HepG2 (cell line): ENCODE measurements around the gene CCDC83. TPM values are rescaled to one million over a fixed set of nuclear protein-coding genes. Genes with fewer than 3 reads are reported as not detected.
A peak's percentile ranks its signal among the peaks of the same experiment; 100 is the strongest.

Experiments
- ATRX ChIP-seq: sonication (generic); formaldehyde crosslinking; IDR thresholded peaks from 2 replicates; pipeline ENCODE4 v1.4.0; 2020; ENCODE audit warnings: missing genetic modification reagents, borderline replicate concordance
- BHLHE40 ChIP-seq: IDR thresholded peaks from 2 replicates; pipeline ENCODE4 v1.6.1; 2011; ENCODE audit warnings: low read length, improper control_type of control experiment
- CCAR2 ChIP-seq: fragments of 200-400 bp; formaldehyde crosslinking; optimal IDR thresholded peaks from 2 replicates; pipeline ENCODE3; 2018; ENCODE audit warnings: low read depth, mild to moderate bottlenecking, low read length, moderate library complexity
- CSRNP2 ChIP-seq: sonication (generic); formaldehyde crosslinking; conservative IDR thresholded peaks from 2 replicates; pipeline ENCODE4 v1.8.0; 2022; ENCODE audit warnings: low read depth, missing genetic modification reagents
- DPF2 ChIP-seq: sonication (generic); formaldehyde crosslinking; IDR thresholded peaks from 2 replicates; pipeline ENCODE4 v1.4.0; 2020; ENCODE audit warnings: mild to moderate bottlenecking, low read depth, missing genetic modification reagents, borderline replicate concordance
- EEA1 ChIP-seq: sonication (generic); formaldehyde crosslinking; IDR thresholded peaks from 2 replicates; pipeline ENCODE4 v1.5.1; 2020; ENCODE audit warnings: mild to moderate bottlenecking, missing genetic modification reagents, borderline replicate concordance
- ELF3 ChIP-seq: IDR thresholded peaks from 2 replicates; pipeline ENCODE4 v1.6.1; 2016; ENCODE audit warnings: missing genetic modification reagents, missing compliant biosample characterization
- GATA4 ChIP-seq: sonication (generic); IDR thresholded peaks from 2 replicates; pipeline ENCODE4 v1.6.1; 2016; ENCODE audit warnings: antibody characterized with exemption, low read depth, borderline replicate concordance
- MLXIP ChIP-seq: sonication (generic); formaldehyde crosslinking; IDR thresholded peaks from 2 replicates; pipeline ENCODE4 v1.9.0; 2021; ENCODE audit warnings: missing genetic modification reagents, borderline replicate concordance
- NAIF1 ChIP-seq: sonication (generic); formaldehyde crosslinking; IDR thresholded peaks from 2 replicates; pipeline ENCODE4 v1.5.0; 2020; ENCODE audit warnings: mild to moderate bottlenecking, missing genetic modification reagents, borderline replicate concordance
- NCOR1 ChIP-seq: fragments of 200-600 bp; sonication (generic); IDR thresholded peaks from 2 replicates; pipeline ENCODE4 v1.7.0; 2017; ENCODE audit warnings: antibody characterized with exemption, low read length, borderline replicate concordance
- NFATC3 ChIP-seq: sonication (generic); formaldehyde crosslinking; IDR thresholded peaks from 2 replicates; pipeline ENCODE4 v1.5.1; 2020; ENCODE audit warnings: mild to moderate bottlenecking, missing genetic modification reagents
- NKX3-1 ChIP-seq: sonication (generic); formaldehyde crosslinking; IDR thresholded peaks from 2 replicates; pipeline ENCODE4 v1.5.0; 2020; ENCODE audit warnings: missing genetic modification reagents
- NR1H2 ChIP-seq: sonication (generic); formaldehyde crosslinking; IDR thresholded peaks from 2 replicates; pipeline ENCODE4 v1.8.1; 2022; ENCODE audit warnings: low read depth, missing genetic modification reagents, borderline replicate concordance
- PLRG1 ChIP-seq: fragments of 450-650 bp; conservative IDR thresholded peaks from 2 replicates; pipeline ENCODE4 v1.6.1; 2016
- RAD51 ChIP-seq: fragments of 450-650 bp; IDR thresholded peaks from 2 replicates; pipeline ENCODE4 v1.6.1; 2016; ENCODE audit warnings: borderline replicate concordance
- RELA ChIP-seq: sonication (generic); formaldehyde crosslinking; IDR thresholded peaks from 2 replicates; pipeline ENCODE4 v1.4.0; 2020; ENCODE audit warnings: missing genetic modification reagents
- SIX4 ChIP-seq: sonication (generic); formaldehyde crosslinking; IDR thresholded peaks from 2 replicates; pipeline ENCODE4 v1.4.0; 2020; ENCODE audit warnings: missing genetic modification reagents
- SMC3 ChIP-seq: IDR thresholded peaks from 2 replicates; pipeline ENCODE4 v1.6.1; 2011; ENCODE audit warnings: low read length, improper control_type of control experiment
- THYN1 ChIP-seq: sonication (generic); formaldehyde crosslinking; IDR thresholded peaks from 2 replicates; pipeline ENCODE4 v1.8.1; 2023; ENCODE audit warnings: low read depth, mild to moderate bottlenecking, moderate library complexity, missing genetic modification reagents, borderline replicate concordance
- YEATS2 ChIP-seq: sonication (generic); formaldehyde crosslinking; IDR thresholded peaks from 2 replicates; pipeline ENCODE4 v1.4.0; 2020; ENCODE audit warnings: missing genetic modification reagents, borderline replicate concordance
- ZBTB1 ChIP-seq: sonication (generic); formaldehyde crosslinking; IDR thresholded peaks from 2 replicates; pipeline ENCODE4 v1.4.0; 2020; ENCODE audit warnings: missing genetic modification reagents, borderline replicate concordance
- ZBTB38 ChIP-seq: sonication (generic); formaldehyde crosslinking; IDR thresholded peaks from 2 replicates; pipeline ENCODE4 v1.5.1; 2020; ENCODE audit warnings: mild to moderate bottlenecking, missing genetic modification reagents
- ZBTB42 ChIP-seq: sonication (generic); formaldehyde crosslinking; IDR thresholded peaks from 2 replicates; pipeline ENCODE4 v1.5.0; 2020; ENCODE audit warnings: mild to moderate bottlenecking, missing genetic modification reagents
- ZFP37 ChIP-seq: sonication (generic); formaldehyde crosslinking; IDR thresholded peaks from 2 replicates; pipeline ENCODE4 v1.4.0; 2020; ENCODE audit warnings: missing genetic modification reagents, borderline replicate concordance
- ZNF12 ChIP-seq: sonication (generic); formaldehyde crosslinking; IDR thresholded peaks from 2 replicates; pipeline ENCODE4 v1.5.0; 2020; ENCODE audit warnings: missing genetic modification reagents
- ZNF329 ChIP-seq: sonication (generic); formaldehyde crosslinking; IDR thresholded peaks from 2 replicates; pipeline ENCODE4 v1.9.0; 2021; ENCODE audit warnings: low read depth, mild to moderate bottlenecking, missing genetic modification reagents
- ZNF44 ChIP-seq: sonication (generic); formaldehyde crosslinking; IDR thresholded peaks from 2 replicates; pipeline ENCODE4 v1.5.1; 2020; ENCODE audit warnings: mild to moderate bottlenecking, missing genetic modification reagents
- ZNF530 ChIP-seq: sonication (generic); formaldehyde crosslinking; IDR thresholded peaks from 2 replicates; pipeline ENCODE4 v1.5.0; 2020; ENCODE audit warnings: low read depth, mild to moderate bottlenecking, missing genetic modification reagents
- ZNF644 ChIP-seq: IDR thresholded peaks from 2 replicates; pipeline ENCODE4 v1.6.1; 2016; ENCODE audit warnings: low read depth
- ZNF766 ChIP-seq: sonication (generic); formaldehyde crosslinking; IDR thresholded peaks from 2 replicates; pipeline ENCODE4 v1.5.0; 2020; ENCODE audit warnings: missing genetic modification reagents, borderline replicate concordance
- polyA plus RNA-seq, 8 experiments: library from polyadenylated mRNA; depleted of rRNA in 3 of 8; stranded (reverse) in 7 of 8; unstranded in 1 of 8; fragments of >200 nt; fragmentation: Illumina TruSeq in 4 of 8; extraction: Trizol in 4 of 8; gene quantifications; 2 replicates each; pipeline versions ENCODE4 v1.2.1 to v1.2.3, GENCODE V29; 2011 to 2016; ENCODE audit warnings: low read depth in 4 of 8, missing spikeins in 1 of 8, mixed read lengths in 1 of 8; ENCODE audit not compliant: insufficient read depth in 1 of 8
- total RNA-seq, 5 experiments: library from RNA; depleted of rRNA; stranded (reverse); fragments of >200 nt; fragmentation: Illumina TruSeq; extraction: Trizol; gene quantifications; 2 replicates each; pipeline ENCODE4 v1.2.3, GENCODE V29; 2016; ENCODE audit warnings: low read depth in 1 of 5

Gene CCDC83
- total and polyA plus RNA-seq, 2 of the 13 experiments (the other 11 are each of a cell fraction or from before 2014, with no cell fraction given): not detected

DNA sequence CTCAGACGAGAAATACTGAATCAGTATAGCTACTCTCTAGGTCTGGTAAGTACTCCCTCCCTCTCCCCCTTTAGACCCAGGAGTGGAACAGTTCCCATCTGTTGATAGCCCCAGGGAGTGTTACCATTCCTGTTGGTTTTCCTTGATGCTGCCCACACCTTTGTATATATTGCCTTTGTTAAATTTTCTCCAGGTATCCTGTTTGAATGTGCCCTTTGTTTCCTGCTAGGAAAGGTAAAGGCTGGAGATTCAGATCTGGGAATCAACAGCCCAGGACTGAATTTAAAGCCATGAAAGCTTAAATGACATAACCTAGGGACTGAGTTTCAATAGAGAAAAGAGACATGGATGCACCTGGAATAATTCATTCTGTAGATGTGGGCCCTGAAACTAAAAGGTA, 68.3 kb downstream of the CCDC83 start (continued):
- peak; percentile 29; the same call in 1 of the 2 replicates for TF ChIP-seq GATA4
- no peak for TF ChIP-seq ZBTB38
- TF ChIP-seq DPF2: 0 out of 2 replicates have a peak, but pooled peaks have one; percentile 27
- TF ChIP-seq RELA: no peak
- no peak for TF ChIP-seq EEA1 (CRISPR knock-in tag)
- TF ChIP-seq NR1H2 (CRISPR knock-in tag): no peak
- no peak for TF ChIP-seq MLXIP
- no peak for TF ChIP-seq NAIF1 (CRISPR knock-in tag)
- no peak for TF ChIP-seq NKX3-1 (CRISPR knock-in tag)
- TF ChIP-seq ZNF329 (CRISPR knock-in tag): no peak
- no peak for TF ChIP-seq ZNF12 (CRISPR knock-in tag)
- no peak for TF ChIP-seq PLRG1
- no peak for TF ChIP-seq CSRNP2
- no peak for TF ChIP-seq ZNF44 (CRISPR knock-in tag)
- TF ChIP-seq ATRX (CRISPR knock-in tag): no peak
- TF ChIP-seq SMC3: no peak
- no peak for TF ChIP-seq ZFP37 (CRISPR knock-in tag)
- 0 out of 2 replicates have a peak, but pooled peaks have one; percentile 55 for TF ChIP-seq ZNF644 (CRISPR knock-in tag)
- TF ChIP-seq ZBTB42 (CRISPR knock-in tag): no peak
- peak; percentile 74; the same call in 1 of the 2 replicates for TF ChIP-seq NCOR1
- TF ChIP-seq SIX4 (CRISPR knock-in tag): no peak
- no peak for TF ChIP-seq ZNF766 (CRISPR knock-in tag)
- TF ChIP-seq CCAR2: no peak
- TF ChIP-seq ZNF530 (CRISPR knock-in tag): no peak
- TF ChIP-seq YEATS2 (CRISPR knock-in tag): no peak
- TF ChIP-seq RAD51: no peak
- TF ChIP-seq BHLHE40: no peak
- TF ChIP-seq NFATC3 (CRISPR knock-in tag): no peak
- TF ChIP-seq ZBTB1: no peak
- no peak for TF ChIP-seq THYN1 (CRISPR knock-in tag)
- TF ChIP-seq ELF3 (CRISPR knock-in tag): peak; percentile 85
